Panc1 (cell line): ENCODE results near the gene APP. TPM values are rescaled to one million over a fixed set of nuclear protein-coding genes. Genes with fewer than 3 reads are reported as not detected.

Source experiments
- ATAC-seq: fragments of 200-7000 bp; cut with Tn5 transposase; 2 replicates; pipeline ENCODE4 v1.9.1; 2020; ENCODE audit warnings: mild to moderate bottlenecking, moderate library complexity
- BruUV-seq: library from RNA; stranded (reverse); fragments of 400-500 nt; replicated peaks from 2 replicates; lab custom pipeline; 2021; lab: Mats Ljungman, UMichigan
- CTCF ChIA-PET: fragments of 300-600 bp; sonication (Branson Sonifier 250); formaldehyde crosslinking; loops from one replicate; lab custom pipeline; 2022; ENCODE audit warnings: antibody characterized with exemption; lab: Charles Lee
- POLR2A ChIA-PET: fragments of 300-600 bp; sonication (Branson Sonifier 250); formaldehyde crosslinking; loops from one replicate; lab custom pipeline; 2022; ENCODE audit warnings: antibody characterized with exemption; lab: Charles Lee
- DNase-seq: peaks from one replicate; pipeline ENCODE4 v3.0.0-alpha.2; 2010; ENCODE audit warnings: low read depth, low spot score
- H3K27ac ChIP-seq: 2 replicates; pipeline ENCODE4 v1.5.1; 2011; ENCODE audit warnings: mild to moderate bottlenecking, low read length, inconsistent platforms
- H3K27me3 ChIP-seq: fragments of 200-500 bp; sonication (Bioruptor generic); 2 replicates; pipeline ENCODE4 v1.6.0; 2014; ENCODE audit warnings: low read length, inconsistent platforms; ENCODE audit not compliant: control insufficient read depth, insufficient read depth
- H3K36me3 ChIP-seq: fragments of 200-500 bp; sonication (Bioruptor generic); 2 replicates; pipeline ENCODE4 v1.5.1; 2014; ENCODE audit warnings: inconsistent platforms, mild to moderate bottlenecking, low read length, moderate library complexity; ENCODE audit not compliant: control insufficient read depth, insufficient read depth
- H3K4me1 ChIP-seq: 2 replicates; pipeline ENCODE4 v1.5.1; 2011; ENCODE audit warnings: inconsistent platforms, mild to moderate bottlenecking, low read length, moderate library complexity; ENCODE audit not compliant: control insufficient read depth, insufficient read depth
- H3K4me3 ChIP-seq, 2 experiments: 2 replicates each; pipeline ENCODE4 v1.5.1; 2011 to 2012; ENCODE audit warnings: low read depth in 2 of 2, low read length in 2 of 2, mild to moderate bottlenecking in 2 of 2, inconsistent platforms in 1 of 2, moderate library complexity in 1 of 2
- H3K9me3 ChIP-seq: fragments of 200-500 bp; sonication (Bioruptor generic); 2 replicates; pipeline ENCODE4 v1.5.1; 2014; ENCODE audit warnings: low read depth, mild to moderate bottlenecking, inconsistent platforms, low read length, moderate library complexity; ENCODE audit not compliant: control insufficient read depth, insufficient read depth
- POLR2AphosphoS5 ChIP-seq: IDR thresholded peaks from 2 replicates; pipeline ENCODE4 v1.6.1; 2012; ENCODE audit warnings: mild to moderate bottlenecking, low read depth, low read length, moderate library complexity
- SIN3A ChIP-seq: IDR thresholded peaks from 2 replicates; pipeline ENCODE4 v1.6.1; 2012; ENCODE audit warnings: low read depth, mild to moderate bottlenecking, low read length, moderate library complexity, borderline replicate concordance; ENCODE audit not compliant: insufficient read depth
- TCF7L2 ChIP-seq: IDR thresholded peaks from 2 replicates; pipeline ENCODE4 v1.6.1; 2011; ENCODE audit warnings: mild to moderate bottlenecking, low read depth, low read length, inconsistent platforms
- in situ Hi-C: cut with HindIII; loops from 2 replicates; pipeline ENCODE4 v1.10.0; 2016; ENCODE audit warnings: low sequenced_read_pairs, low pct_unique_long_range_greater_than_20kb
- intact Hi-C: fragments of 100-400 bp; cut with micrococcal nuclease; formaldehyde crosslinking; loops from one replicate; pipeline ENCODE4 v1.10.0; 2022; ENCODE audit not compliant: unreplicated experiment
- total RNA-seq: library from RNA; stranded (reverse); gene quantifications from one replicate; pipeline ENCODE4 v1.2.1, GENCODE V29; 2021; ENCODE audit not compliant: unreplicated experiment
- TF ChIP-seq, protein P1 (sequence below): fragments of 450-650 bp; IDR thresholded peaks from 2 replicates; pipeline ENCODE4 v1.5.1; 2017; ENCODE audit warnings: mild to moderate bottlenecking
- TF ChIP-seq, protein P2 (sequence below), 2 experiments: IDR thresholded peaks; 2 replicates each; pipeline ENCODE4 v1.6.1; 2011 to 2012; ENCODE audit warnings: low read depth in 2 of 2, control low read depth in 1 of 2, low read length in 1 of 2, mild to moderate bottlenecking in 1 of 2, moderate library complexity in 1 of 2; ENCODE audit not compliant: insufficient read depth in 1 of 2

Gene APP
- total RNA-seq, 1 experiment from 2014 or later, result 542 TPM

DNA sequence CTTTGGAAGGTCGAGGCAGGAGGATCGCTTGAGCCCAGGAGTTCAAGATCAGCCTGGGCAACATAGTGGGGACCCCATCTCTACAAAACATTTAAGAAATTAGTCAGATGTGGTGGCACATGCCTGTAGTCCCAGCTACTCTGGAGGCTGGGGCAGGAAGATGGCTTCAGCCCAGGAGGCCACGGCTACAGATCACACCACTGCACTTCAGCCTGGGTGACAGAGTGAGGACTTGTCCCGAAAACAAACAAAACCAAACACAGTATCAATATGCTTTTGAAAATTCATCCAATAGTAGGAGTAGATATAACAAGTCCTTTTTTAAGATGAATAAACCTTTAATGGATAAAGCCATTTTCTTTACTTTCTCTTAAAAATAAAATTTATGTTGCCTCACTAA is 8.5 kb downstream of the APP start:
- ATAC-seq, result no peak
- intact Hi-C loops, result no loop called here
- POLR2A ChIA-PET, result no interaction called here
- DNase-seq, result no peak
- CTCF ChIA-PET, result no interaction called here
- peaks cover 2% of the 10 kb centered on the region; the same call in 1 of the 2 replicates for H3K36me3 ChIP-seq
- H3K4me1 ChIP-seq, result peaks cover 61% of the 10 kb centered on the region
- no peaks in the 10 kb centered on the region for H3K27me3 ChIP-seq
- no peak overlapping the region for H3K4me3 ChIP-seq
- TF ChIP-seq, protein P1, sequence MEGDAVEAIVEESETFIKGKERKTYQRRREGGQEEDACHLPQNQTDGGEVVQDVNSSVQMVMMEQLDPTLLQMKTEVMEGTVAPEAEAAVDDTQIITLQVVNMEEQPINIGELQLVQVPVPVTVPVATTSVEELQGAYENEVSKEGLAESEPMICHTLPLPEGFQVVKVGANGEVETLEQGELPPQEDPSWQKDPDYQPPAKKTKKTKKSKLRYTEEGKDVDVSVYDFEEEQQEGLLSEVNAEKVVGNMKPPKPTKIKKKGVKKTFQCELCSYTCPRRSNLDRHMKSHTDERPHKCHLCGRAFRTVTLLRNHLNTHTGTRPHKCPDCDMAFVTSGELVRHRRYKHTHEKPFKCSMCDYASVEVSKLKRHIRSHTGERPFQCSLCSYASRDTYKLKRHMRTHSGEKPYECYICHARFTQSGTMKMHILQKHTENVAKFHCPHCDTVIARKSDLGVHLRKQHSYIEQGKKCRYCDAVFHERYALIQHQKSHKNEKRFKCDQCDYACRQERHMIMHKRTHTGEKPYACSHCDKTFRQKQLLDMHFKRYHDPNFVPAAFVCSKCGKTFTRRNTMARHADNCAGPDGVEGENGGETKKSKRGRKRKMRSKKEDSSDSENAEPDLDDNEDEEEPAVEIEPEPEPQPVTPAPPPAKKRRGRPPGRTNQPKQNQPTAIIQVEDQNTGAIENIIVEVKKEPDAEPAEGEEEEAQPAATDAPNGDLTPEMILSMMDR, result no peak
- no peak for TF ChIP-seq POLR2AphosphoS5
- no peak for TF ChIP-seq SIN3A
- TF ChIP-seq TCF7L2, result no peak
- TF ChIP-seq, protein P2, sequence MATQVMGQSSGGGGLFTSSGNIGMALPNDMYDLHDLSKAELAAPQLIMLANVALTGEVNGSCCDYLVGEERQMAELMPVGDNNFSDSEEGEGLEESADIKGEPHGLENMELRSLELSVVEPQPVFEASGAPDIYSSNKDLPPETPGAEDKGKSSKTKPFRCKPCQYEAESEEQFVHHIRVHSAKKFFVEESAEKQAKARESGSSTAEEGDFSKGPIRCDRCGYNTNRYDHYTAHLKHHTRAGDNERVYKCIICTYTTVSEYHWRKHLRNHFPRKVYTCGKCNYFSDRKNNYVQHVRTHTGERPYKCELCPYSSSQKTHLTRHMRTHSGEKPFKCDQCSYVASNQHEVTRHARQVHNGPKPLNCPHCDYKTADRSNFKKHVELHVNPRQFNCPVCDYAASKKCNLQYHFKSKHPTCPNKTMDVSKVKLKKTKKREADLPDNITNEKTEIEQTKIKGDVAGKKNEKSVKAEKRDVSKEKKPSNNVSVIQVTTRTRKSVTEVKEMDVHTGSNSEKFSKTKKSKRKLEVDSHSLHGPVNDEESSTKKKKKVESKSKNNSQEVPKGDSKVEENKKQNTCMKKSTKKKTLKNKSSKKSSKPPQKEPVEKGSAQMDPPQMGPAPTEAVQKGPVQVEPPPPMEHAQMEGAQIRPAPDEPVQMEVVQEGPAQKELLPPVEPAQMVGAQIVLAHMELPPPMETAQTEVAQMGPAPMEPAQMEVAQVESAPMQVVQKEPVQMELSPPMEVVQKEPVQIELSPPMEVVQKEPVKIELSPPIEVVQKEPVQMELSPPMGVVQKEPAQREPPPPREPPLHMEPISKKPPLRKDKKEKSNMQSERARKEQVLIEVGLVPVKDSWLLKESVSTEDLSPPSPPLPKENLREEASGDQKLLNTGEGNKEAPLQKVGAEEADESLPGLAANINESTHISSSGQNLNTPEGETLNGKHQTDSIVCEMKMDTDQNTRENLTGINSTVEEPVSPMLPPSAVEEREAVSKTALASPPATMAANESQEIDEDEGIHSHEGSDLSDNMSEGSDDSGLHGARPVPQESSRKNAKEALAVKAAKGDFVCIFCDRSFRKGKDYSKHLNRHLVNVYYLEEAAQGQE (IDR thresholded peaks at IDR 0.05; ENCODE audit: insufficient read depth in 1 of 2, low read depth in 2 of 2, low read length in 1 of 2), result no peak
- BruUV-seq, result no TSS peak
- in situ Hi-C loops, result no loop called here
- no peak overlapping the region for H3K27ac ChIP-seq
- no peaks in the 10 kb centered on the region for H3K9me3 ChIP-seq

DNA sequence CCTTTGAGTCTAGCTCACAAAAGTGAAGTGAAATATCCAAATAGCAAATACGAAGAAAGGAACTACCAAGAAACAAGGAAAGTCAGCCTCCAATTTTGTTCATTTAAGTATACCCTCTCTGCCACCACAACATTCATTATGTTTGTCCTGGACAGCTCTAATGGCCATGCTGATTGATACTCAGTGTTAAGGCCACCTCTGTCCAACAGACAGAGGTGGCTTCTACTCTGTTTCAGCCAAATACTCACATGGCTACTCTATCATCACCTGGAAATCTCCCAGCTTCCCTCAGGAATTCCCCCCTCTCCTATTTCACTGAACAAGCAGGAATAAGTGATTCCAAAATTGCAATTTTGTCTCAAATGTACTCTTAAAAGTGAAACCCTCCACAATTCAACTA is 10.7 kb downstream of the APP start:
- POLR2A ChIA-PET, result no interaction called here
- H3K27me3 ChIP-seq, result no peaks in the 10 kb centered on the region
- peaks cover 2% of the 10 kb centered on the region; the same call in 1 of the 2 replicates for H3K36me3 ChIP-seq
- DNase-seq, result no peak
- H3K4me3 ChIP-seq, result no peak overlapping the region
- no peak for ATAC-seq
- BruUV-seq, result no TSS peak
- peaks cover 47% of the 10 kb centered on the region for H3K4me1 ChIP-seq
- CTCF ChIA-PET, result no interaction called here
- in situ Hi-C loops (no loop called here), intact Hi-C loops (no loop called here)
- H3K9me3 ChIP-seq, result no peaks in the 10 kb centered on the region
- no peak overlapping the region for H3K27ac ChIP-seq
- TF ChIP-seq SIN3A, result no peak
- TF ChIP-seq, protein P2 (IDR thresholded peaks at IDR 0.05; ENCODE audit: insufficient read depth in 1 of 2, low read depth in 2 of 2, low read length in 1 of 2), result no peak; a peak in 1 of 4 replicates
